Activated gamma-delta T cell treated with Interleukin-2 at 50 U/mL for 16 hours (primary cell): Measurements from ENCODE around the gene RFK.

Experiments used
- DNase-seq: peaks from one replicate; pipeline ENCODE4 v3.0.0-alpha.2; 2020

The RFK gene

GRCh38 chr9:76405868-76406267, 11.6 kb upstream of the RFK start:
- DNase-seq: no peak

GRCh38 chr9:76405340-76405739, 11.1 kb upstream of the RFK start:
- DNase-seq: no peak

DNA sequence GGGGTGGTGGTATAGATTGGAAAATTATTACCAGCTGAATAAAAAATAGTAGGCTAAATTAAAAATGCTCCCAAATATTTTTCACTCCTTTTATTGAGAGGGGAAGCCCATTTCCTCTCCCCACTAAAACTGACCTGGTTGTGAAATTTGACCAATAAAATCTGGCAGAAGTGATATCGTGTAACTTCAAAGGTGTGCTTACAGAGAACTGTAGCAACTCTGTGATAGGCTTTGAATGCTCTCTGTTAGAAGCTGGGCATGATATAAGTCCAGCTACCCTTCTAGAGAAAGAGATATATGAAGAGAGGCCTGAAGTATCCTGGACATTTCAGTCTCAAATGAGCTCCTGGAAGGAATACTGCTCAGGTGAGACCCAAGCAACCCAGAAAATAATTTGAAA, 10.2 kb upstream of the RFK start:
- no peak for DNase-seq

DNA sequence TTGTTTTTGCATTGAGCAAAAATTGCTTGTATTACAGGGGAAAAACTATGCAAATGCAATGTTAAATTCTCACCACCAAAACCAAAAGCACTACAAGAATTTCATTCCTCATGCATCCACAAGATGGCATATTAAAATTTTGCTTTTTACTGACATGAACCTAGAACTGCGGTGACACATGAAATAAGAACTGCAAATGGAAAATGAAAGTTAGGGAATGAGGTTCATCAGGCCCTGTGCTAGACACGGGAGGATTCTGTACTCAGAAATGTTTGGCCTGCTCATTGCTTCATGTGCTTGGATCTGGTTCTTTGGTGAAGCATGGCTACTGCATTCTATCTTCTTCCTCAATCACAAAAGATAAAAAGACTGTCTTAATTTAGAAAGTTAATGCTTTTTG, 9.1 kb upstream of the RFK start:
- DNase-seq: no peak

DNA sequence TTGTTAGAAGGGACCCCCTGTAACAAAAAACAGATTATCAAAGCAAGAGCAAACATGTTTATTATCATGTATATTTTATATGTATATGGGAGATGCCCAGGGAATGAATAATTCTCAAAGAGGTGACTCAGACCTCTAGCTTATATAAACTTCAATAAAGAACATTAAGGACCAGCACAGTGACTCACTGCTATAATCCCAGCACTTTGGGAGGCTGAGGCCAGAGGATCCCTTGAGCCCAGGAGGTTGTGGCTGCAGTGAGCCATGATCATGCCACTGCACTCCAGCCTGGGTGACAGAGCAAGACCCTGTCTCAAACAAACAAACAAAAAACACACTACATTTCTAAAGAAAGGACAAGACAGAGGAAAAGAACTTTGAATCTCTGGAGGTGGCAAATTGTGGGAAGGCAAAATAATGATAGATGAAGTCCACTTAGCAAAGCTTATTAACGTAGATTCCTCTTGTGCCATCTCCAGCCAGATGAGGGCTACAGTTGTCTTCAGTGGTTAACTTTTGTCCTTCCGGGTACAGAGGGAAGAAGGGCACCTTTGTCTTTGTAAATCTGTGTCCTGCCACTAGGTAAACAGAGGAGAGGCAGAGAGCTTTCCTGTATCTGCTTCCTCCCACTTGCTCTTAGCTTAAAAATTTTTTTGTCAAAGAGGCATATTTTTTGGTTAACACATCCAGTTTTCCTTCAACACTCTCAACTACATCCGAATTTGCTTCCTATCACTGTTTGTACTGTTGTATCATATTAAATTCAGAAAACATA, 7.5 kb upstream of the RFK start:
- DNase-seq: no peak

GRCh38 chr9:76401176-76401575, 7.0 kb upstream of the RFK start:
- DNase-seq: no peak

GRCh38 chr9:76400534-76401096, 6.4 kb upstream of the RFK start:
- DNase-seq: no peak

GRCh38 chr9:76399856-76400255, 5.6 kb upstream of the RFK start:
- no peak for DNase-seq

GRCh38 chr9:76396597-76396996, 2.4 kb upstream of the RFK start:
- DNase-seq: no peak

- no peak for DNase-seq
These were observed 1.9 kb upstream of the RFK start for GRCh38 chr9:76396144-76396543.

DNA sequence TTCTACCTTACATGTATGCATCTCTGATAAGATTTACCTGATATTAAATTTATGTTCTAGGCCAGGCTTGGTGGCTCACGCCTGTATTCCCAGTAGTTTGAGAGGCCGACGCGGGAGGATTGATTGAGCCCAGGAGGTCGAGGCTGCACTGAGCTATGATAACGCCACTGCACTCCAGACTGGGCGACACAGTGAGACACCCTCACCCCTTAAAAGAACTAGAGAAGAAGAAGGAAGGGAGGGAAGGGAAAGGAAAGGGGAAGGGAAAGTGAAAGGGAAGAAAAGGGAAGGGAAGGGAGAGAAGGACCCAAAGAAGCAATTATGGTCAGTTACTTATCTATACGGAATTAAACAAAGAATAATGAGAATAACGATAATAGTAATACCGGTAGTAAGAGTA, 1.2 kb upstream of the RFK start:
- DNase-seq: no peak

- peak; percentile 43 for DNase-seq
These were observed 680 bp upstream of the RFK start for GRCh38 chr9:76394960-76395252.

DNA sequence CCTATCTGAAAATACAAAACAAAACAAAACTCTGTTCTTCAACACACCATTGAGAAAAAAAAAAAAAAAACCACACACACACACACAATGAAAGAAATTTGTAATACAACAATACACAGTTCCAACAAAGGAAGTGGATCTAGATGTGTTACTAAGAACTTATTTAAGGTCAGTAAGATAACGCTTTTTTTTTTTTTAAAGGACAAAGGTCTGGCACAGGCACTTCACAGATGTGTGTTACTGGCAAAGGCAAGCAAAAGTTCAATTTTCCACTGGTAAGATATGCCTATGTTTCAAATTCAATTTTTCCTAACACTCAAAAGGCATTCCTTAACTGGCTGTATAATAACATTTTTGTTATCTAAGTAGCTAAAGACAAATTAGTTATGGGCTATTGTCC, 3.6 kb downstream of the RFK start:
- DNase-seq: no peak

GRCh38 chr9:76379494-76379893, 14.7 kb downstream of the RFK start:
- DNase-seq: no peak

GRCh38 chr9:76378367-76379073, 15.7 kb downstream of the RFK start:
- no peak for DNase-seq

DNA sequence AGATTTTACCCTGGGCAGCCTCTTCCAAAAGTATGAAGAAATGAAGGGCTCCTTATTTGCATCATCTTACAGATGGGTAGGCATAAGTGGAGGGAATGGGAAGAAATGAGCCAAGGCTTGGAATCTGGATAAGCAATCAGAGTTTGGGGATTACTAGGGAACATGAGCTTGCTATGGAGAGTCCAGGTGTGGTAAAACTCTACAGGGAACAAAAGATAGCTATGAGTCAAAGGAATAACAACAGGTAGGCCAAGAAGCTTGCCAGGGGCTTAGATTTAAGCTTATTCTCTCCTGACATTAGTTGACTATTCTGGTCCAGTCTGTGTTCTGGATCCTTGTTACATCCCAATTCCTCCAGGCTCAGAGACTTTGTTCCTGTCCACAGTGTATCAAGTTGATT, 16.4 kb downstream of the RFK start:
- DNase-seq: no peak

DNA sequence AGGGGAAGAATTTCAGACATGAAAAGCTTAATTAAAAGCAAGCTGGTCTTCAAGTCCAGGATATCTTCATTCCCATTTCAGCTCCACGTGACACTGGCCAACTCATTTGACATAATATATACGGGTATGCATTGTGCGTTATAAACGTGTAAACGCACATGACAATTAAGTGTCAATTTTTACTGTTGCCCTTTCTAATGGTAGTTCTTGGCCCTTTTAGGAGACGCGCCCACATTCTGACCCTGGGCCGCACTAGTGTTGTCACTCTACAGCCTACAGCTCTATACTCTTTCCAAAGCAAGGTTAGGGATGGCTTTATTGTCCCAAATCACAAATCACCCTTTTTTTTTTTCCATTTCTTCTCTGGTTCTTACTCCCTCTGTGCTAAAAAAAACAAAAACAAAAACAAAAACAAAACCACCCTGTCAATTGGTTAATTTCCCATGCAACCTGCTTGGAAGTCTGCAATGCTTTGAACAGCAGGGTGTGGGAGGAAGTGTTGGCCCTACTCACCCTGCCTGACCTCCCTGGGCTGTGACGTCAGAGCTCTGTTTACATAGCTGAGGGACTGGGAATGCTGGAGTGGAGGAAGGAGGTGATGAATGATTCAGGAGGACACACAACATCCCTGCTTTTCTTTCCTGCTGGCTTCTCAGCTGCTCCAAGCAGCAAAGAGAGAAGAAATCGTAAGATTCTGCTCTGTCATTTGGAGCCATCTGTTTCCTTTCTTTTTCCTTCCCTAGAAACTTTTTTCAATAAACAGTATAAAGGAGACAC, 19.3 kb downstream of the RFK start:
- no peak for DNase-seq

DNA sequence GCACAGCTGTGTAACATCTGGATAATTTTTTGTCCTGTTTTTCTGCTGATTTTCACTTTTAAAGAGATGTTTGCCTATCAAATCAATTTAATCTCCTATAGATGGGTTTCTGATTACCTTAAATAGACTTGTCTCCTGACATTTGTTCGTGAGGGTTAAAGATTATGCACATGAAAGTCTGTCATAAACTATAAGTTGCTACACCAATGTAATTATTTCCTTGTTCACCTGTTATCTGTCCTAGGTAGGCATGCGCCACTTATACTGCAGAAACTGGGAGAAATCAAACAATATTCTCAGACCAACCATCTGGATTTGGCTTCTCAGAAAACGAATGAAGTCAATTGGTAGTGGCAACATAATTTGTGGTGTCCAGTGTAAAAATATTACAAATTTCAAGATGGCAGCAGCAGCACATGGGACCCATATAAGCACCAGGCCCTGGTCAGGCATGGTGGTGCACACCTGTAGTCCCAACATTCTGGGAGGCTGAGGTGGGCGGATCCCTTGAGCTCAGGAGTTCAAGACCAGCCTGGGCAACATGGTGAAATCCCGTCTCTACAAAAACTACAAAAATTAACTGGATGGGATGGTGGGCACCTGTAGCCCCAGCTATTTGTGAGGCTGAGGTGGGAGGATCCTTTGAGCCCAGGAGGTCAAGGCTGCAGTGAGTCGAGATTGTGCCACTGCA, 20.3 kb downstream of the RFK start:
- DNase-seq: no peak

- DNase-seq: no peak
These were observed 20.9 kb downstream of the RFK start for GRCh38 chr9:76373173-76373783.

- no peak for DNase-seq
These were observed 21.9 kb downstream of the RFK start for GRCh38 chr9:76372336-76372735.

DNA sequence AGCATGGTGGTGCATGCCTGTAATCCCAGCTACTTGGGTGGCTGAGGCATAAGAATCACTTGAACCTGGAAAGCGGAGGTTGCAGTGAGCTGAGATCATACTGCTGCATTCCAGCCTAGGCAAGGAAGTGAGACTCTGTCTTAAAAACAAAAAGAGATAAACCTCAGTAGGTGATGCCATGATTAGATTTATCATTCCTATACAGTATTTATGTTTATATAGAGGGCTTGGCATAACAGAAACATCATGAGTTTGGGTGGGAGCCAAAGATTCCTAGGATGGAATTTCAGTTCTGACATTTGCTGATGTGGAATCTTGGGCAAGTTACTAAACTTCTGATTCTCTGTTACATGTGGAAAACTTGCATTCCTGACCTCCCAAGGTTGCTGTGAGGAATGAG, 22.3 kb downstream of the RFK start:
- DNase-seq: no peak

DNA sequence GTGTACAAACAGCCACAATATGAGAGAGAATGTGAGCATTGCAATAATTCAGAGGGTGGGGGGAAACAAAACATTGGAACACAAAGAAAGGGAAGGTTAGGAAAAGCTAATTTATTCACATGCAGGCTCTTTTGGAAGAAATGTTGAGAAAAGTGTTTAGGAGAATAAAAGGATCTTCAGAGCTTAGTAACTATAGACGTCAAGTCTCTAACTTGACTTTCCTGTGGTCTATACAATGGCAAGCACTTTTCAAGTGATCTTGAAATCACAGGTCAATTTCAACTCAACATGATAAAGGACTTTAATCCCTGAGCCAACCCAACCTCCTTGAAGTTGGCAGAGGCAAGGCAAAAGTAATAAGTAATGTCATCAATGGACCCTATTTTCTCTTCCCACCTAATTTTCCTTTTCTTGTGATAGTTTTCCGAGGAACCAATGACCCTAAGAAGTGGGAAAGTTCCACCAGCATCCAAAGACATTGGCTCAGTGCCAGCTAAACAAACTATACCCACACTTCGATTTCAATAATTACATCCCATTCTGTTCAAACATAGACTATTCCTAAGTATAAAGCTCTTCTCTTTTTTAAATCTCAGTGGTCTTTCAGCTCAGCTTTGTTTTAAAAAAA, 23.7 kb downstream of the RFK start:
- no peak for DNase-seq
